Activated CD8-positive, alpha-beta memory T cell treated with anti-CD3 and anti-CD28 coated beads for 36 hours (primary cell): ENCODE results near the gene MSANTD1. TPM values are rescaled to one million over a fixed set of nuclear protein-coding genes. Genes with fewer than 3 reads are reported as not detected.
"Not testable (repeated sequence)": the region's sequence is repeated elsewhere in the genome, so short reads cannot be mapped to it uniquely, and the experiment has no call there.

Source experiments
- CTCF ChIA-PET: fragments of 350-600 bp; sonication (Branson Sonifier 250); formaldehyde crosslinking; loops from one replicate; lab custom pipeline; 2021; ENCODE audit warnings: antibody characterized with exemption; lab: Charles Lee
- POLR2A ChIA-PET: fragments of 350-600 bp; sonication (Branson Sonifier 250); formaldehyde crosslinking; loops from one replicate; lab custom pipeline; 2021; ENCODE audit warnings: antibody characterized with exemption; lab: Charles Lee
- total RNA-seq, 2 experiments: library from RNA; stranded (reverse); gene quantifications; one replicate each; pipeline ENCODE4 v1.2.3, GENCODE V29; 2021

MSANTD1 gene
- total RNA-seq, 2 experiments from 2014 or later = 0.21 to 0.44 TPM

GRCh38 chr4:3294401-3295241, 45.7 kb downstream of the MSANTD1 start:
- ChIA-PET CTCF (no interaction called here), POLR2A (no interaction called here)

- ChIA-PET POLR2A (no interaction called here), CTCF (no interaction called here)
Observed at GRCh38 chr4:3295837-3296624, 47.1 kb downstream of the MSANTD1 start.

- ChIA-PET CTCF (no interaction called here), POLR2A (no interaction called here)
Observed at GRCh38 chr4:3296651-3297050, 47.7 kb downstream of the MSANTD1 start.

GRCh38 chr4:3297066-3297859, 48.3 kb downstream of the MSANTD1 start:
- POLR2A ChIA-PET = no interaction called here
- CTCF ChIA-PET = no interaction called here

GRCh38 chr4:3299122-3299975, 50.4 kb downstream of the MSANTD1 start:
- ChIA-PET POLR2A (no interaction called here), CTCF (no interaction called here)

GRCh38 chr4:3299976-3300671, 51.2 kb downstream of the MSANTD1 start:
- ChIA-PET POLR2A (no interaction called here), CTCF (no interaction called here)

- CTCF ChIA-PET, POLR2A ChIA-PET: not testable (repeated sequence)
Observed at GRCh38 chr4:3300882-3301281, 51.9 kb downstream of the MSANTD1 start.

GRCh38 chr4:3301450-3302172, 52.7 kb downstream of the MSANTD1 start:
- CTCF ChIA-PET = no interaction called here
- POLR2A ChIA-PET = no interaction called here

GRCh38 chr4:3302173-3302785, 53.3 kb downstream of the MSANTD1 start:
- POLR2A ChIA-PET = no interaction called here
- CTCF ChIA-PET = no interaction called here

- CTCF ChIA-PET = no interaction called here
- POLR2A ChIA-PET = no interaction called here
Observed at GRCh38 chr4:3302786-3303564, 54.0 kb downstream of the MSANTD1 start.

GRCh38 chr4:3303565-3303824, 54.5 kb downstream of the MSANTD1 start:
- POLR2A ChIA-PET = no interaction called here
- CTCF ChIA-PET = no interaction called here

GRCh38 chr4:3303923-3304710, 55.2 kb downstream of the MSANTD1 start:
- CTCF ChIA-PET = no interaction called here
- POLR2A ChIA-PET = no interaction called here

- POLR2A ChIA-PET = no interaction called here
- CTCF ChIA-PET = no interaction called here
Observed at GRCh38 chr4:3304831-3305609, 56.1 kb downstream of the MSANTD1 start.

- ChIA-PET CTCF (no interaction called here), POLR2A (no interaction called here)
Observed at GRCh38 chr4:3305610-3306371, 56.8 kb downstream of the MSANTD1 start.
